ENCODE data around the gene OVOL3.

The OVOL3 gene

DNA sequence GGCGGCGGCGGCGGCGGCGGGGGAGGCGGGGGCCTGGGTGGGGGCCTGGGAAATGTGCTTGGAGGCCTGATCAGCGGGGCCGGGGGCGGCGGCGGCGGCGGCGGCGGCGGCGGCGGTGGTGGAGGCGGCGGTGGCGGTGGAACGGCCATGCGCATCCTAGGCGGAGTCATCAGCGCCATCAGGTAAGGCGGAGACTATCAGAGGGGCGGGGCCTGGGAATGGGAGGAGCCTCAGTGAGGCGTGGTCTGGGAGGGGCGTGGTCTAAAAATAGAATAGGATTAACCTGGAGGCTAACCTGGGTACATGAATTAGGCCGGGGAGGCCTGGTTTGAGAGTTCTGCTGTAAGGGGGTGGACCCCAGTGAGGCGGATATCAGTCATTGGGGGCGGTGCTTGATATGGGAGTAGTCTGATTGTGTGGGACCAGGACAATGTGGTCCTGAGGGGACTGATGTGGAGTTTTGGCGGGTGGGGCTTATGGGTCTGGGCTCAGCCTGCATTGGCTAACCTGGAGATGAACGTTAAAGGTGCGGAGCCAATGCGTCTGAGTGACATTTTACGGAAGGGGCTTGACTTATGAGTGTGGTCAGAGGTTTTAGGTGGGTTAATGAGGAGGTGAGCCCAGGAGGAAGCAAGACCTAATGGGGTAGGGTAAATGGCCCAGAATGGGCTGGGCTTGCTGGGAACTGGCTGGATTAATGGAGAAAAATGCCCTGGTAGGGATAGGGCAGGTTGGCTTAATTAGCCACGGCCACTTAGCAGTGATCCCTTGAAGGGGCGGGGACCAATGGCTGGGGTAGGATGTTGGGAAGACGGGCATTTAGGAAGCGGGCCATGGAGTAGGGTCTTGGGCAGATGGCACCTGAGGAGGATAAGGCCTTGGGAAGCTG is 30.3 kb downstream of the OVOL3 start:
- H3K27ac ChIP-seq (replicated peaks; ENCODE audit: low read length): peak overlapping the region; percentile 77

DNA sequence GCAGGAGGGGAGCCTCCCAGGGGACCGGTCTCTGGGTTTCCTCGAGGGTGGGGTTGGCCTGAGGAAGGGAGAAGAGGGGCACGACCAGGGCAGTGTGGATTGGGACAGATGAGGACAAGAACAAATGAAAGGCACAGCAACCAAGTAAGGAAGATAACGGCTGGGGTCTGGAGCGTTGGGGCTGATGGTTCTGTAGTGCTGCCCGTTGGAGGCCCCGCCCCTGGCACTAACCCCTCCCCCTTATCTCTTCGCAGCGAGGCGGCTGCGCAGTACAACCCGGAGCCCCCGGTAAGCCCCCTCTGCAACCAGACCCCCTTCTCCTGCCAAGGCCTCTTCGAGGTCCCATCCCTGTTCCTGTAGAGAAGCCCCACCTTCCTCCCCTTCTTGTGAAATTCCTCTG is 31.1 kb downstream of the OVOL3 start:
- H3K4ac ChIP-seq (ENCODE audit: low read length): no peak overlapping the region
- peak overlapping the region; percentile 92 for H2BK5ac ChIP-seq (ENCODE audit: low read length)
- no peak for DNase-seq (ENCODE audit: low spot score)
- H3K4me1 ChIP-seq (ENCODE audit: control insufficient read depth in 2 of 2, insufficient read depth in 1 of 2, low read depth in 1 of 2, low read length in 2 of 2): peaks cover 2 to 8% of the 10 kb centered on the region in 2 donors
- H3K9ac ChIP-seq (ENCODE audit: low read depth, low read length, poor library complexity): no peak overlapping the region
- peak overlapping the region; percentile 94 for H2BK12ac ChIP-seq (ENCODE audit: low read length)
- H2BK15ac ChIP-seq (ENCODE audit: low read length): no peak overlapping the region
- H4K8ac ChIP-seq (ENCODE audit: low read depth, low read length): no peak overlapping the region
- H3K4me3 ChIP-seq (ENCODE audit: low read length in 2 of 2): no peak overlapping the region
- peak overlapping the region; percentile 16 for H2AK5ac ChIP-seq (ENCODE audit: low read depth, low read length)
- WGBS, 2 donors (ENCODE audit: extremely low coverage in 2 of 2, insufficient read length in 2 of 2, insufficient replicate concordance in 1 of 2): no CpG with 5 or more reads among the region's 14 CpGs
- H3K27me3 ChIP-seq (ENCODE audit: control insufficient read depth in 3 of 3, insufficient read depth in 3 of 3, low read depth in 1 of 3, low read length in 3 of 3): no peaks in the 10 kb centered on the region
- H2BK120ac ChIP-seq (ENCODE audit: low read depth, low read length): no peak overlapping the region
- no peak overlapping the region for H3K4me2 ChIP-seq (ENCODE audit: insufficient read depth, low read length, poor library complexity, severe bottlenecking)
- no peak overlapping the region for H2AFZ ChIP-seq (ENCODE audit: low read length)
- no peak overlapping the region for H3K27ac ChIP-seq (replicated peaks; ENCODE audit: low read length)
- H4K91ac ChIP-seq (ENCODE audit: low read depth, low read length, poor library complexity): no peak overlapping the region
- no peak overlapping the region for H3K18ac ChIP-seq (ENCODE audit: low read length)
- peaks cover 0 to 3% of the 10 kb centered on the region in 2 donors for H3K9me3 ChIP-seq (replicated peaks in 1 of 2; ENCODE audit: control insufficient read depth in 2 of 2, insufficient read depth in 1 of 2, low read depth in 1 of 2, low read length in 2 of 2)
- H3K23ac ChIP-seq (ENCODE audit: low read depth, low read length, poor library complexity): no peak overlapping the region
- H3K79me1 ChIP-seq (ENCODE audit: low read depth, low read length): peaks cover 12% of the 10 kb centered on the region
- H3K36me3 ChIP-seq (replicated peaks in 1 of 2; ENCODE audit: control insufficient read depth in 2 of 2, insufficient read depth in 2 of 2, low read length in 2 of 2): peaks cover 34 to 52% of the 10 kb centered on the region in 2 donors
- no peak overlapping the region for H3K14ac ChIP-seq (ENCODE audit: low read length)

More for the DNA sequence above, 30.3 kb downstream of the OVOL3 start:
- Histone ChIP-seq H2AFZ (ENCODE audit: low read length) (peak overlapping the region; percentile 84), H2AK5ac (ENCODE audit: low read depth, low read length) (peak overlapping the region; percentile 16), H3K18ac (ENCODE audit: low read length) (no peak overlapping the region), H3K4me3 (ENCODE audit: low read length in 2 of 2) (peak overlapping the region; percentile 81 to 93), H3K27me3 (ENCODE audit: control insufficient read depth in 3 of 3, insufficient read depth in 3 of 3, low read depth in 1 of 3, low read length in 3 of 3) (no peaks in the 10 kb centered on the region), H3K23ac (ENCODE audit: low read depth, low read length, poor library complexity) (peak overlapping the region; percentile 6), H3K79me1 (ENCODE audit: low read depth, low read length) (peaks cover 12% of the 10 kb centered on the region), H3K14ac (ENCODE audit: low read length) (no peak overlapping the region), H3K9ac (ENCODE audit: low read depth, low read length, poor library complexity) (peak overlapping the region; percentile 92), H3K4me2 (ENCODE audit: insufficient read depth, low read length, poor library complexity, severe bottlenecking) (peak overlapping the region; percentile 47), H3K9me3 (replicated peaks in 1 of 2; ENCODE audit: control insufficient read depth in 2 of 2, insufficient read depth in 1 of 2, low read depth in 1 of 2, low read length in 2 of 2) (peaks cover 0 to under 1% of the 10 kb centered on the region in 2 donors), H3K4ac (ENCODE audit: low read length) (no peak overlapping the region), H2BK12ac (ENCODE audit: low read length) (no peak overlapping the region), H3K36me3 (replicated peaks in 1 of 2; ENCODE audit: control insufficient read depth in 2 of 2, insufficient read depth in 2 of 2, low read length in 2 of 2) (peaks cover 26 to 44% of the 10 kb centered on the region in 2 donors), H4K91ac (ENCODE audit: low read depth, low read length, poor library complexity) (no peak overlapping the region), H3K4me1 (ENCODE audit: control insufficient read depth in 2 of 2, insufficient read depth in 1 of 2, low read depth in 1 of 2, low read length in 2 of 2) (peaks cover 2 to 10% of the 10 kb centered on the region in 2 donors), H2BK5ac (ENCODE audit: low read length) (peak overlapping the region; percentile 93), H4K8ac (ENCODE audit: low read depth, low read length) (no peak overlapping the region), H2BK120ac (ENCODE audit: low read depth, low read length) (no peak overlapping the region), H2BK15ac (ENCODE audit: low read length) (no peak overlapping the region)
- DNase-seq (ENCODE audit: low spot score): peak; percentile 79
- no CpG with 5 or more reads among the region's 42 CpGs for WGBS, 2 donors (ENCODE audit: extremely low coverage in 2 of 2, insufficient read length in 2 of 2, insufficient replicate concordance in 1 of 2)

DNA sequence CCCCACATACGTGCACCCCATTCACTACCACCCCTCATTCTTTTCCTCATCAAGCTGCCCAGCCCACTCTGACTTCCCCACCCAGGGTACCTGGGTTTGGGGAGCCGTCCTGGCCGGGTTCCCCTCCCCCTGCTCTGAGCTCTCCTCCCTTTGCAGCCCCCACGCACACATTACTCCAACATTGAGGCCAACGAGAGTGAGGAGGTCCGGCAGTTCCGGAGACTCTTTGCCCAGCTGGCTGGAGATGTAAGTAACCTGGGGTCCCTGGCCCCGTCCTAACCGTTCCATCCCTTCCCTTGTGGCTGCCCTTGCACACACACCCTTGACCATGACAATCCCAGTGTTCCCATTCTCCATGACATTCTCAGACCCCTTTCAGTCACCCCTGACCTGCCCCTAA is 31.6 kb downstream of the OVOL3 start:
- H2AFZ ChIP-seq (ENCODE audit: low read length): no peak overlapping the region
- H3K9ac ChIP-seq (ENCODE audit: low read depth, low read length, poor library complexity): peak overlapping the region; percentile 0
- H2BK12ac ChIP-seq (ENCODE audit: low read length): no peak overlapping the region
- peak overlapping the region in 1 of 2 donors; percentile 6 for H3K4me3 ChIP-seq (ENCODE audit: low read length in 2 of 2)
- peaks cover 0 to 3% of the 10 kb centered on the region in 2 donors for H3K9me3 ChIP-seq (replicated peaks in 1 of 2; ENCODE audit: control insufficient read depth in 2 of 2, insufficient read depth in 1 of 2, low read depth in 1 of 2, low read length in 2 of 2)
- no peak overlapping the region for H2BK15ac ChIP-seq (ENCODE audit: low read length)
- peaks cover 2 to 7% of the 10 kb centered on the region in 2 donors for H3K4me1 ChIP-seq (ENCODE audit: control insufficient read depth in 2 of 2, insufficient read depth in 1 of 2, low read depth in 1 of 2, low read length in 2 of 2)
- H2BK5ac ChIP-seq (ENCODE audit: low read length): peak overlapping the region; percentile 72
- WGBS, 2 donors (ENCODE audit: extremely low coverage in 2 of 2, insufficient read length in 2 of 2, insufficient replicate concordance in 1 of 2): no CpG with 5 or more reads among the region's 9 CpGs
- no peak overlapping the region for H2BK120ac ChIP-seq (ENCODE audit: low read depth, low read length)
- no peak overlapping the region for H3K23ac ChIP-seq (ENCODE audit: low read depth, low read length, poor library complexity)
- H3K36me3 ChIP-seq (replicated peaks in 1 of 2; ENCODE audit: control insufficient read depth in 2 of 2, insufficient read depth in 2 of 2, low read length in 2 of 2): peaks cover 36 to 55% of the 10 kb centered on the region in 2 donors
- no peak overlapping the region for H4K91ac ChIP-seq (ENCODE audit: low read depth, low read length, poor library complexity)
- no peak overlapping the region for H3K14ac ChIP-seq (ENCODE audit: low read length)
- H2AK5ac ChIP-seq (ENCODE audit: low read depth, low read length): no peak overlapping the region
- no peak overlapping the region for H3K4ac ChIP-seq (ENCODE audit: low read length)
- H3K18ac ChIP-seq (ENCODE audit: low read length): no peak overlapping the region
- H3K27me3 ChIP-seq (ENCODE audit: control insufficient read depth in 3 of 3, insufficient read depth in 3 of 3, low read depth in 1 of 3, low read length in 3 of 3): no peaks in the 10 kb centered on the region
- no peak overlapping the region for H3K4me2 ChIP-seq (ENCODE audit: insufficient read depth, low read length, poor library complexity, severe bottlenecking)
- H3K79me1 ChIP-seq (ENCODE audit: low read depth, low read length): peaks cover 12% of the 10 kb centered on the region
- DNase-seq (ENCODE audit: low spot score): no peak
- H4K8ac ChIP-seq (ENCODE audit: low read depth, low read length): no peak overlapping the region
- H3K27ac ChIP-seq (replicated peaks; ENCODE audit: low read length): no peak overlapping the region

DNA sequence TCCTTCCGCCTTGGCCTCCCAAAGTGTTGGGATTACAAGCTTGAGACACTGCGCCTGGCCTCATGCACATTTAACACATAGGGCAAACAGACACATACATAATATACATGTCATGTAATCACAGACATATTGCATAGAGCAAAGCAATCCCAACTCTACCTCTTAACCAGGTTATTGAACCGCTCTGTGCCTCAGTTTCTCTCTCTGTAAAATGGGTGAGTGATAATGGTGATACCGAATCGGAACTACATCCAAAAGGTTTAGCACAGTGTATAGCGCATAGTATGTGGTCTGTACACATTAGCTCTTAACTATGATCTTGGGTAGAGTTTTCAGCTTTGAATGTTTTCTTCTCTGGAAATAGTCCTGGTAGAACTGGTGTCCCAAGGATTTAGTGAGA is 33.7 kb downstream of the OVOL3 start:
- H3K23ac ChIP-seq (ENCODE audit: low read depth, low read length, poor library complexity): no peak overlapping the region
- H3K36me3 ChIP-seq (replicated peaks in 1 of 2; ENCODE audit: control insufficient read depth in 2 of 2, insufficient read depth in 2 of 2, low read length in 2 of 2): peaks cover 46 to 73% of the 10 kb centered on the region in 2 donors
- H3K4me1 ChIP-seq (ENCODE audit: control insufficient read depth in 2 of 2, insufficient read depth in 1 of 2, low read depth in 1 of 2, low read length in 2 of 2): peaks cover 0 to 7% of the 10 kb centered on the region in 2 donors
- H4K8ac ChIP-seq (ENCODE audit: low read depth, low read length): no peak overlapping the region
- WGBS, 2 donors (ENCODE audit: extremely low coverage in 2 of 2, insufficient read length in 2 of 2, insufficient replicate concordance in 1 of 2): no CpG with 5 or more reads among the region's 6 CpGs
- no peak for DNase-seq (ENCODE audit: low spot score)
- no peak overlapping the region for H3K18ac ChIP-seq (ENCODE audit: low read length)
- H3K4me2 ChIP-seq (ENCODE audit: insufficient read depth, low read length, poor library complexity, severe bottlenecking): no peak overlapping the region
- H3K79me1 ChIP-seq (ENCODE audit: low read depth, low read length): peaks cover 12% of the 10 kb centered on the region
- H2BK12ac ChIP-seq (ENCODE audit: low read length): no peak overlapping the region
- H3K9me3 ChIP-seq (replicated peaks in 1 of 2; ENCODE audit: control insufficient read depth in 2 of 2, insufficient read depth in 1 of 2, low read depth in 1 of 2, low read length in 2 of 2): peaks cover 0 to 3% of the 10 kb centered on the region in 2 donors
- no peak overlapping the region for H3K4ac ChIP-seq (ENCODE audit: low read length)
- H3K27ac ChIP-seq (replicated peaks; ENCODE audit: low read length): no peak overlapping the region
- H2BK5ac ChIP-seq (ENCODE audit: low read length): no peak overlapping the region
- H4K91ac ChIP-seq (ENCODE audit: low read depth, low read length, poor library complexity): no peak overlapping the region
- H2AFZ ChIP-seq (ENCODE audit: low read length): no peak overlapping the region
- H2BK15ac ChIP-seq (ENCODE audit: low read length): no peak overlapping the region
- H3K4me3 ChIP-seq (ENCODE audit: low read length in 2 of 2): no peak overlapping the region
- no peak overlapping the region for H2AK5ac ChIP-seq (ENCODE audit: low read depth, low read length)
- no peak overlapping the region for H3K9ac ChIP-seq (ENCODE audit: low read depth, low read length, poor library complexity)
- no peak overlapping the region for H3K14ac ChIP-seq (ENCODE audit: low read length)
- no peaks in the 10 kb centered on the region for H3K27me3 ChIP-seq (ENCODE audit: control insufficient read depth in 3 of 3, insufficient read depth in 3 of 3, low read depth in 1 of 3, low read length in 3 of 3)
- H2BK120ac ChIP-seq (ENCODE audit: low read depth, low read length): no peak overlapping the region
